SK-N-SH treated with all-trans-retinoic acid at 6 μM for 48 hours (cell line): ENCODE data around the gene CRYL1.

Experiments
- ATAC-seq: fragments of 200-7000 bp; cut with Tn5 transposase; 3 replicates; pipeline ENCODE4 v1.9.1; 2020; ENCODE audit warnings: mild to moderate bottlenecking, moderate library complexity
- ARNTL ChIP-seq: fragments of 450-650 bp; formaldehyde crosslinking; IDR thresholded peaks from 2 replicates; pipeline ENCODE4 v1.5.0; 2020; ENCODE audit warnings: low read depth, mild to moderate bottlenecking, moderate library complexity, borderline replicate concordance
- CSDC2 ChIP-seq: fragments of 250-450 bp; sonication (Bioruptor Pico); IDR thresholded peaks from 2 replicates; pipeline ENCODE4 v1.5.0; 2020; ENCODE audit warnings: mild to moderate bottlenecking, moderate library complexity
- ESRRG ChIP-seq: fragments of 250-450 bp; sonication (Bioruptor Pico); IDR thresholded peaks from 2 replicates; pipeline ENCODE4 v1.6.1; 2021; ENCODE audit warnings: mild to moderate bottlenecking
- GLIS3 ChIP-seq: fragments of 250-450 bp; sonication (Bioruptor Pico); IDR thresholded peaks from 2 replicates; pipeline ENCODE4 v1.5.0; 2020; ENCODE audit warnings: mild to moderate bottlenecking, moderate library complexity
- ISL1 ChIP-seq: fragments of 250-450 bp; sonication (Bioruptor Pico); IDR thresholded peaks from 2 replicates; pipeline ENCODE4 v2.1.2; 2022; ENCODE audit warnings: mild to moderate bottlenecking, moderate library complexity
- OSR1 ChIP-seq: fragments of 250-450 bp; sonication (Bioruptor Pico); IDR thresholded peaks from 2 replicates; pipeline ENCODE4 v1.8.0; 2022; ENCODE audit warnings: moderate library complexity, mild to moderate bottlenecking, inconsistent platforms
- PPARA ChIP-seq: fragments of 250-450 bp; sonication (Bioruptor Pico); IDR thresholded peaks from 2 replicates; pipeline ENCODE4 v1.5.0; 2020; ENCODE audit warnings: mild to moderate bottlenecking, borderline replicate concordance
- RARB ChIP-seq: fragments of 250-450 bp; sonication (Bioruptor Pico); IDR thresholded peaks from 2 replicates; pipeline ENCODE4 v1.8.0; 2021; ENCODE audit warnings: mild to moderate bottlenecking, moderate library complexity
- SNAI2 ChIP-seq: fragments of 250-450 bp; sonication (Bioruptor Pico); IDR thresholded peaks from 2 replicates; pipeline ENCODE4 v1.5.0; 2020; ENCODE audit warnings: mild to moderate bottlenecking, moderate library complexity
- TCF4 ChIP-seq: fragments of 250-450 bp; sonication (Bioruptor Pico); IDR thresholded peaks from 2 replicates; pipeline ENCODE4 v1.8.0; 2021; ENCODE audit warnings: mild to moderate bottlenecking, moderate library complexity, borderline replicate concordance
- TOX ChIP-seq: fragments of 250-450 bp; sonication (Bioruptor Pico); IDR thresholded peaks from 2 replicates; pipeline ENCODE4 v1.8.0; 2021; ENCODE audit warnings: mild to moderate bottlenecking, moderate library complexity, borderline replicate concordance
- ZC3H10 ChIP-seq: fragments of 250-450 bp; sonication (Bioruptor Pico); IDR thresholded peaks from 2 replicates; pipeline ENCODE4 v1.5.1; 2021; ENCODE audit warnings: mild to moderate bottlenecking, moderate library complexity
- ZFP3 ChIP-seq: fragments of 250-450 bp; sonication (Bioruptor Pico); IDR thresholded peaks from 2 replicates; pipeline ENCODE4 v1.5.0; 2020; ENCODE audit warnings: mild to moderate bottlenecking, moderate library complexity
- ZFP30 ChIP-seq: fragments of 450-650 bp; formaldehyde crosslinking; IDR thresholded peaks from 2 replicates; pipeline ENCODE4 v1.5.0; 2022; ENCODE audit warnings: mild to moderate bottlenecking, moderate library complexity
- ZNF70 ChIP-seq: fragments of 450-650 bp; formaldehyde crosslinking; IDR thresholded peaks from 2 replicates; pipeline ENCODE4 v1.5.0; 2020; ENCODE audit warnings: mild to moderate bottlenecking, moderate library complexity
- ZNF8 ChIP-seq: fragments of 450-650 bp; formaldehyde crosslinking; IDR thresholded peaks from 2 replicates; pipeline ENCODE4 v1.5.0; 2020; ENCODE audit warnings: mild to moderate bottlenecking, moderate library complexity
- TF ChIP-seq, protein P1 (sequence below): fragments of 250-450 bp; sonication (Bioruptor Pico); IDR thresholded peaks from 2 replicates; pipeline ENCODE4 v1.8.0; 2021; ENCODE audit warnings: low read depth, mild to moderate bottlenecking, moderate library complexity, borderline replicate concordance
- TF ChIP-seq, protein P2 (sequence below): fragments of 250-450 bp; sonication (Bioruptor Pico); IDR thresholded peaks from 2 replicates; pipeline ENCODE4 v1.5.1; 2021; ENCODE audit warnings: mild to moderate bottlenecking, moderate library complexity
- TF ChIP-seq, protein P3 (sequence below): fragments of 250-450 bp; sonication (Bioruptor Pico); IDR thresholded peaks from 2 replicates; pipeline ENCODE4 v1.8.0; 2020; ENCODE audit warnings: mild to moderate bottlenecking, moderate library complexity, borderline replicate concordance
- TF ChIP-seq, protein P4 (sequence below): fragments of 250-450 bp; sonication (Bioruptor Pico); IDR thresholded peaks from 2 replicates; pipeline ENCODE4 v1.5.1; 2020; ENCODE audit warnings: low read depth, mild to moderate bottlenecking, moderate library complexity

CRYL1 gene

DNA sequence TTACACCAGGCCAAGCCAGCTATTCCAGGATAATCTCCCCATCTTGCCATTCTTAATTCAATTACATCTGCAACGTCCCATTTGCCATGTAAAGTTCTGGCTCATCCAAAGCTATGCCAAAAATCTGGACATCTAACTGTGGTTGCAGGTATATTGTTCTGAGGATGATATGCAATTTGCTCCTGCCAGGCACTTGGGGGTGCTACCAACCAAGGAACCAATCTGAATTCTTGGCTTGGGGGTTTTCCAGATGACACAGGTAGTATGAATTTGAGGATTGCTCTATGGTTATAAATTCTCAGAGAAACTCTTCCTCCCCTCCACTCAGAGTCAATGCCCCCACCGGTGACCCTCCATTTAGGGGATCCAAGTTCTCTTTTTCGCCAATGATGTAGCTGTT lies 33.0 kb downstream of the CRYL1 start:
- no peak for ATAC-seq
- TF ChIP-seq SNAI2 (CRISPR knock-in tag), result no peak
- no peak for TF ChIP-seq ZFP30
- no peak for TF ChIP-seq RARB (CRISPR knock-in tag)
- no peak for TF ChIP-seq GLIS3 (CRISPR knock-in tag)
- no peak for TF ChIP-seq TCF4 (CRISPR knock-in tag)
- no peak for TF ChIP-seq ZC3H10 (CRISPR knock-in tag)
- no peak for TF ChIP-seq ESRRG (CRISPR knock-in tag)
- TF ChIP-seq ZFP3 (CRISPR knock-in tag), result no peak
- TF ChIP-seq, protein P1, sequence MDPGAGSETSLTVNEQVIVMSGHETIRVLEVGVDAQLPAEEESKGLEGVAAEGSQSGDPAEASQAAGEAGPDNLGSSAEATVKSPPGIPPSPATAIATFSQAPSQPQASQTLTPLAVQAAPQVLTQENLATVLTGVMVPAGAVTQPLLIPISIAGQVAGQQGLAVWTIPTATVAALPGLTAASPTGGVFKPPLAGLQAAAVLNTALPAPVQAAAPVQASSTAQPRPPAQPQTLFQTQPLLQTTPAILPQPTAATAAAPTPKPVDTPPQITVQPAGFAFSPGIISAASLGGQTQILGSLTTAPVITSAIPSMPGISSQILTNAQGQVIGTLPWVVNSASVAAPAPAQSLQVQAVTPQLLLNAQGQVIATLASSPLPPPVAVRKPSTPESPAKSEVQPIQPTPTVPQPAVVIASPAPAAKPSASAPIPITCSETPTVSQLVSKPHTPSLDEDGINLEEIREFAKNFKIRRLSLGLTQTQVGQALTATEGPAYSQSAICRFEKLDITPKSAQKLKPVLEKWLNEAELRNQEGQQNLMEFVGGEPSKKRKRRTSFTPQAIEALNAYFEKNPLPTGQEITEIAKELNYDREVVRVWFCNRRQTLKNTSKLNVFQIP, result no peak
- no peak for TF ChIP-seq OSR1
- TF ChIP-seq, protein P2, sequence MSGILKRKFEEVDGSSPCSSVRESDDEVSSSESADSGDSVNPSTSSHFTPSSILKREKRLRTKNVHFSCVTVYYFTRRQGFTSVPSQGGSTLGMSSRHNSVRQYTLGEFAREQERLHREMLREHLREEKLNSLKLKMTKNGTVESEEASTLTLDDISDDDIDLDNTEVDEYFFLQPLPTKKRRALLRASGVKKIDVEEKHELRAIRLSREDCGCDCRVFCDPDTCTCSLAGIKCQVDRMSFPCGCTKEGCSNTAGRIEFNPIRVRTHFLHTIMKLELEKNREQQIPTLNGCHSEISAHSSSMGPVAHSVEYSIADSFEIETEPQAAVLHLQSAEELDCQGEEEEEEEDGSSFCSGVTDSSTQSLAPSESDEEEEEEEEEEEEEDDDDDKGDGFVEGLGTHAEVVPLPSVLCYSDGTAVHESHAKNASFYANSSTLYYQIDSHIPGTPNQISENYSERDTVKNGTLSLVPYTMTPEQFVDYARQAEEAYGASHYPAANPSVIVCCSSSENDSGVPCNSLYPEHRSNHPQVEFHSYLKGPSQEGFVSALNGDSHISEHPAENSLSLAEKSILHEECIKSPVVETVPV (CRISPR knock-in tag), result no peak
- TF ChIP-seq TOX (CRISPR knock-in tag), result no peak
- TF ChIP-seq ZNF8, result no peak
- no peak for TF ChIP-seq PPARA (CRISPR knock-in tag)
- no peak for TF ChIP-seq ISL1

DNA sequence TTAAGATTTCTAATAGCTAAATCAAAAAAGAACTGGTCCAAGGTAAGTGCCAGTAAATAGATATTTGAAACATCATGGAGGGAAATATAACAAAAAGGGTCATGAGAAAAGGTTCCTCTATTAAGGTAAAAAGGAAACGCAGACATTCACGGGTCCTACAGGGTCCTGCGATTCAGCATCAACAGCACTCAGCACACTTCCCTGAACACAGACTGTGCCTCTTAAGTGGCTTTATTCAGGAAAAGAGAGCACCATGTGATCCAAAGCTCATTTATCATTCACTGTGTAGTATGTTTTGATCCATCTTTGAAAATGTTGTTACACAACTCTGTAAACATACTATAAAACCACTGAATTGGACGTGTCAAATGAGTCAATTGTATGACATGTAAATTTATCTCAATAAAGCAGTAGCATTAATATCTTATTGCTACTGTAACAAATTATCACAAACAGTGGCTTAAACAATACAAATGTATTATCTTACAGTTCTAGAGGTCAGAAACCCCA lies 33.7 kb downstream of the CRYL1 start:
- TF ChIP-seq ZFP3 (CRISPR knock-in tag) (no peak), TOX (CRISPR knock-in tag) (no peak), ZNF8 (no peak), ZNF70 (no peak), ZFP30 (no peak)
- TF ChIP-seq, protein P2 (CRISPR knock-in tag), result no peak
- no peak for ATAC-seq

DNA sequence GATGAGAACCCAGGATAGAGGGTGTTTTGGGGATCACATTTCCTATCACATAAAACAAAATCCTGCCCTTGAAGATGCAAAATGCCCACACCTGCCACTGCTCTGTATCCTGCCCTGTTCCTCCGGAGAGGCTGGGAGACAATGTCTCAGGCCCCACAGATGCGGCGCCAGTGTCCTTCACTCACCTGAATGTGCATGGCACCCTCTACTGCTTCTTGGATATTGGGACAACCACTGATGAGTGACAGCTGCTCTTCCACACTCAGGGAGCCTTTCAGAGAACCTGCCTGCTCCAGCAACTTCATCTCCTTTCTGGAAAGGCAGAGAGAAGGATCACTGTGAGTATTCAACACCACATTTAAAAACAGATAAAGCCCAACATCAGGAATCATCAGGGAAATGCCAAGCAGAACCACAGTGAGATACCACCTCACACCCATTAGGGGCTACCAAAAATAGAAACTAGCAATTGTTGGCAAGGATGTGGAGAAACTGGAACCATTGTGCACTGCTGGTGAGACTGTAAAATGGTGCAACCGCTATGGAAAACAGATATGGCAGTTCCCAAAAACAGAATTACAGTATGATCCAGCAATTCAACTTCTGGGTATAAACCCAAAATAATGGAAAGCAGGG lies 36.4 kb downstream of the CRYL1 start:
- TF ChIP-seq ISL1 (no peak), ZFP30 (no peak), CSDC2 (CRISPR knock-in tag) (no peak), GLIS3 (CRISPR knock-in tag) (no peak), ZNF8 (no peak), PPARA (CRISPR knock-in tag) (no peak), TOX (CRISPR knock-in tag) (no peak), ARNTL (CRISPR knock-in tag) (no peak)
- TF ChIP-seq, protein P3, sequence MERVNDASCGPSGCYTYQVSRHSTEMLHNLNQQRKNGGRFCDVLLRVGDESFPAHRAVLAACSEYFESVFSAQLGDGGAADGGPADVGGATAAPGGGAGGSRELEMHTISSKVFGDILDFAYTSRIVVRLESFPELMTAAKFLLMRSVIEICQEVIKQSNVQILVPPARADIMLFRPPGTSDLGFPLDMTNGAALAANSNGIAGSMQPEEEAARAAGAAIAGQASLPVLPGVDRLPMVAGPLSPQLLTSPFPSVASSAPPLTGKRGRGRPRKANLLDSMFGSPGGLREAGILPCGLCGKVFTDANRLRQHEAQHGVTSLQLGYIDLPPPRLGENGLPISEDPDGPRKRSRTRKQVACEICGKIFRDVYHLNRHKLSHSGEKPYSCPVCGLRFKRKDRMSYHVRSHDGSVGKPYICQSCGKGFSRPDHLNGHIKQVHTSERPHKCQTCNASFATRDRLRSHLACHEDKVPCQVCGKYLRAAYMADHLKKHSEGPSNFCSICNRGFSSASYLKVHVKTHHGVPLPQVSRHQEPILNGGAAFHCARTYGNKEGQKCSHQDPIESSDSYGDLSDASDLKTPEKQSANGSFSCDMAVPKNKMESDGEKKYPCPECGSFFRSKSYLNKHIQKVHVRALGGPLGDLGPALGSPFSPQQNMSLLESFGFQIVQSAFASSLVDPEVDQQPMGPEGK (CRISPR knock-in tag), result no peak
- TF ChIP-seq, protein P4, sequence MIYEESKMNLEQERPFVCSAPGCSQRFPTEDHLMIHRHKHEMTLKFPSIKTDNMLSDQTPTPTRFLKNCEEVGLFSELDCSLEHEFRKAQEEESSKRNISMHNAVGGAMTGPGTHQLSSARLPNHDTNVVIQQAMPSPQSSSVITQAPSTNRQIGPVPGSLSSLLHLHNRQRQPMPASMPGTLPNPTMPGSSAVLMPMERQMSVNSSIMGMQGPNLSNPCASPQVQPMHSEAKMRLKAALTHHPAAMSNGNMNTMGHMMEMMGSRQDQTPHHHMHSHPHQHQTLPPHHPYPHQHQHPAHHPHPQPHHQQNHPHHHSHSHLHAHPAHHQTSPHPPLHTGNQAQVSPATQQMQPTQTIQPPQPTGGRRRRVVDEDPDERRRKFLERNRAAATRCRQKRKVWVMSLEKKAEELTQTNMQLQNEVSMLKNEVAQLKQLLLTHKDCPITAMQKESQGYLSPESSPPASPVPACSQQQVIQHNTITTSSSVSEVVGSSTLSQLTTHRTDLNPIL, result no peak
- no peak for ATAC-seq

DNA sequence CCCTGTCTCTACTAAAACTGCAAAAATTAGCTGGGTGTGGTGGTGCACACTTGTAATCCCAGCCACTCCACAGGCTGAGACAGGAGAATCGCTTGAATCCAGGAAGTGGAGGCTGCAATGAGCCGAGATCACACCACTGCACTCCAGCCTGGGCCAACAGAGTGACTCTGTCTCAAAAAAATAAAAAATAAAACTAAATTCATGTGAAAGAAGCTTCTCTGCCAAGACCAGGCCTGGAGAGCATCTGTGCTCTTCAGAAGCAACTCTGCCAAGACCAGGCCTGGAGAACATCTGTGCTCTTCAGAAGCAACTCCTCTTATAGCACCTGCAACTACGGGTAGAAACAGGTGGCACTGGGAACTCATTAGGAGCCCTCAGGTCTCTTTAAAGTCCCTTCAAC lies 37.7 kb downstream of the CRYL1 start:
- ATAC-seq, result no peak
- no peak for TF ChIP-seq GLIS3 (CRISPR knock-in tag)
- TF ChIP-seq ZC3H10 (CRISPR knock-in tag), result no peak
- TF ChIP-seq ZNF70, result no peak
- TF ChIP-seq, protein P2 (CRISPR knock-in tag), result no peak
- TF ChIP-seq ISL1, result no peak
- no peak for TF ChIP-seq ZFP30
- no peak for TF ChIP-seq CSDC2 (CRISPR knock-in tag)
- TF ChIP-seq SNAI2 (CRISPR knock-in tag), result no peak
- no peak for TF ChIP-seq PPARA (CRISPR knock-in tag)
- TF ChIP-seq, protein P3 (CRISPR knock-in tag), result no peak
- no peak for TF ChIP-seq RARB (CRISPR knock-in tag)
- TF ChIP-seq, protein P1, result no peak
- no peak for TF ChIP-seq OSR1
